GM20000 (cell line): ENCODE data around the gene ASB2.

Experiments used
- DNase-seq: peaks from one replicate; pipeline ENCODE4 v3.0.0; 2012; ENCODE audit warnings: low spot score
- TF ChIP-seq, protein P1 (sequence below): IDR thresholded peaks from 2 replicates; pipeline ENCODE4 v1.5.1; 2012; ENCODE audit warnings: mild to moderate bottlenecking, control low read depth; ENCODE audit errors: extremely low read depth, missing control alignments

The ASB2 gene

DNA sequence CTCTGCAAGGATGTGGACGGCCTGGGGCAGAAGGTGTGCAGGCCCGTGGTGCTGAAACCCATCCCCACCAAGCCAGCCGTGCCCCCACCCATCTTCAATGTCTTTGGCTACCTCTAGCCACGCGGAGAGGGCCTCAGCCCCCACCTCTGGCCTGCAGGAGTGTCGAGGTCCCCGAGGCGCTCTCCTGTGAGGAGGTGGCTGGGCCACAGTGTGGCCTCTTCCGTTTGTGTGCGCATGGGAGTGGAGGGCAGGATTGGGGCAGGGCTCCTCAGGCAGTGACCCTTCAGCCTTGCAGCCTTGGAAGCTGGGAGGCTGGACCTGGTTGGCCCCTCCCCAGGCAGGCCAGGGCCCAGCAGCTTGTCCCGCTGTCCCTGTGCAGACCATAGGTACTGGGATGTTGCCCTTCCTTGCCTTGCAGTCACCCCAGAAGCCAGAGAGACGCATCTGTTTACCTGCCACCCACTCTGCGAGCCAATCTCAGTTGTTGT, 47.3 kb downstream of the ASB2 start:
- TF ChIP-seq, protein P1, sequence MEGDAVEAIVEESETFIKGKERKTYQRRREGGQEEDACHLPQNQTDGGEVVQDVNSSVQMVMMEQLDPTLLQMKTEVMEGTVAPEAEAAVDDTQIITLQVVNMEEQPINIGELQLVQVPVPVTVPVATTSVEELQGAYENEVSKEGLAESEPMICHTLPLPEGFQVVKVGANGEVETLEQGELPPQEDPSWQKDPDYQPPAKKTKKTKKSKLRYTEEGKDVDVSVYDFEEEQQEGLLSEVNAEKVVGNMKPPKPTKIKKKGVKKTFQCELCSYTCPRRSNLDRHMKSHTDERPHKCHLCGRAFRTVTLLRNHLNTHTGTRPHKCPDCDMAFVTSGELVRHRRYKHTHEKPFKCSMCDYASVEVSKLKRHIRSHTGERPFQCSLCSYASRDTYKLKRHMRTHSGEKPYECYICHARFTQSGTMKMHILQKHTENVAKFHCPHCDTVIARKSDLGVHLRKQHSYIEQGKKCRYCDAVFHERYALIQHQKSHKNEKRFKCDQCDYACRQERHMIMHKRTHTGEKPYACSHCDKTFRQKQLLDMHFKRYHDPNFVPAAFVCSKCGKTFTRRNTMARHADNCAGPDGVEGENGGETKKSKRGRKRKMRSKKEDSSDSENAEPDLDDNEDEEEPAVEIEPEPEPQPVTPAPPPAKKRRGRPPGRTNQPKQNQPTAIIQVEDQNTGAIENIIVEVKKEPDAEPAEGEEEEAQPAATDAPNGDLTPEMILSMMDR: no peak
- no peak for DNase-seq

DNA sequence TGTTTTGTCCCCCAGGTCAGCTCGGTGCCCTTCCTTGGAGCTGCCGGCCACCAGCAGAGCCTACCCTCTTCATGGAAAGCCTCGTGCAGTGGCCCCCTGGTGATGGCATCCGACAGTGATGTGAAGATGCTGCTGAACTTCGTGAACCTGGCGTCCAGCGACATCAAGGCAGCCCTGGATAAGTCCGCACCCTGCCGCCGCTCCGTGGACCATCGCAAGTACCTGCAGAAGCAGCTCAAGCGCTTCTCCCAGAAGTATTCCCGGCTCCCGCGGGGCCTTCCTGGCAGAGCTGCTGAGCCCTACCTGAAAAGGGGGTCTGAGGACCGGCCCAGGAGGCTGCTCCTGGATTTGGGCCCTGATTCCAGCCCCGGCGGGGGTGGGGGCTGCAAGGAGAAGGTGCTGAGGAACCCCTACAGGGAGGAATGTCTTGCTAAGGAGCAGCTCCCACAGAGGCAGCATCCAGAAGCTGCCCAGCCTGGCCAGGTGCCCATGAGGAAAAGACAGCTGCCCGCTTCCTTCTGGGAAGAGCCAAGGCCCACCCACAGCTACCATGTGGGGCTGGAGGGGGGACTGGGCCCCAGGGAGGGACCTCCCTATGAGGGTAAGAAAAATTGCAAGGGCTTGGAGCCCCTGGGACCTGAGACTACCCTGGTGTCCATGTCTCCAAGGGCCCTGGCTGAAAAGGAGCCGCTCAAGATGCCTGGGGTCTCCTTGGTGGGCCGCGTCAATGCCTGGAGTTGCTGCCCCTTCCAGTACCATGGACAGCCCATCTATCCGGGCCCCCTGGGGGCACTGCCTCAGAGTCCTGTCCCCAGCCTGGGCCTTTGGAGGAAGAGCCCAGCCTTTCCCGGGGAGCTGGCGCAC, 48.0 kb downstream of the ASB2 start:
- TF ChIP-seq, protein P1: no peak
- no peak for DNase-seq

DNA sequence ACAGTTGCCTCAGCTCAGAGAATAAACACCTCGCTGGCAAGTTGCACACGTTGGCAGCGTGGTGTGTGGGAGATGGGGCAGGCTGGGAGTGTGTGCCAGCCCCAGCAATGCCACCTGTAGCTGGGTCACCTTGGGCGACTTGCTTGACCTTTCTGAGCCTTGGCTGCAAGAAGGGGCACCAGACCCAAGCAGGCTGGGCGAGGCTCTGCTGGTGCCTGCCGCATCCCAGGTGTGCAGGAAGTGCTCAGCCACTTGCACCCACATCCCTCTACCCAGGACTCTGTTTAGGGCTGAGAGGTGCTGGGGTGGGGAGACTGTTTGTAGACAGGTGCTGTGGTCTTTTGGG, 48.6 kb downstream of the ASB2 start:
- TF ChIP-seq, protein P1: no peak
- DNase-seq: no peak

DNA sequence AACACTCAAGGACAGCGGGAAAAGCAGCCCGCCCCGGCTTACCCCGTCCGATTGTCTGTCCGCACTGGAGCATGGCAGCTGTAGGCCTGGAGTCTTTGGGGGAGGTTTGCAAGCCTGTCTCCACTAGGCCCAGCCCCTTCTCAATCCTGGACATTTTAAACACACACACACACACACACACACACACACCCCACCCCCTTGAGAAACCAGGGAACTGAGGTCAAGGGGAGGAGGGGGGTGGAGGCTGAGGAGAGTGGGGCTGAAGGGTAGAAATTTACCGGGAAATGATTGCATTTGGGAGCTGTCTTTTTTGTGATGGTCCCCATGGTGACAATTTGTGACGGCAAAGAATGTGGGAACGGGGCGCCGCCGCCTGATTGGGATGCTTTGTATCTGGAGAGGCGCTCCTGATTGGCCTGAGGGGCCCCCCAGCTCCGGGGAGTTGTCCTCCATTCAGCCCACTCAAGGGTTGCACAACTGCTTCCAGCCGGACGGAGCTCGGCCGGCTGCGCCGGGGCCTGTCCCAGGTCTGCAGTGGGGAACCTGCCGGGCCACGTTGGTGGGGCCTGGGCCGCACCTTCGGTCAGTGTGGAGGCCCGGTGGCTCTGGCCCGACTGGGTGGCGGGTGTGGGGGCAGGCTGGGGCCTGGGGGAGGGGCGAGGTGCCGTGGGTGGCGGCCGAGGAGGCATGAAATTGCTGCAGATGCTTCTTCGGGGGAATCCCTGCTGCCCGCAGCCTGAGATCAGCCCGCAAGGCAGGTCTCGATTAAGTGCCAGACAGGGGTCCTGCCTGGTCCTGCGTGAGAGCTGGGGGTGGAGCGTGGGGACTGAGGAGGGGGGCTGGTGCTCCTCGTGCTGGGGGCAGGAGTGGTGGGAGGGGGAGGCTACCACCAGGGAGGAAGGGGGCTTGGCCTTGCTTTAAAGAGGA, 49.2 kb downstream of the ASB2 start, which contains the start of gene FAM181A:
FAM181A (plus strand) TSS at position 472 of the 927 bp plus-strand sequence. CDS start 942 bp downstream, outside the sequence.
- no peak for DNase-seq
- TF ChIP-seq, protein P1: no peak

- DNase-seq: no peak
- TF ChIP-seq, protein P1: no peak
Measured at GRCh38 chr14:93926245-93926872, 50.0 kb downstream of the ASB2 start.

DNA sequence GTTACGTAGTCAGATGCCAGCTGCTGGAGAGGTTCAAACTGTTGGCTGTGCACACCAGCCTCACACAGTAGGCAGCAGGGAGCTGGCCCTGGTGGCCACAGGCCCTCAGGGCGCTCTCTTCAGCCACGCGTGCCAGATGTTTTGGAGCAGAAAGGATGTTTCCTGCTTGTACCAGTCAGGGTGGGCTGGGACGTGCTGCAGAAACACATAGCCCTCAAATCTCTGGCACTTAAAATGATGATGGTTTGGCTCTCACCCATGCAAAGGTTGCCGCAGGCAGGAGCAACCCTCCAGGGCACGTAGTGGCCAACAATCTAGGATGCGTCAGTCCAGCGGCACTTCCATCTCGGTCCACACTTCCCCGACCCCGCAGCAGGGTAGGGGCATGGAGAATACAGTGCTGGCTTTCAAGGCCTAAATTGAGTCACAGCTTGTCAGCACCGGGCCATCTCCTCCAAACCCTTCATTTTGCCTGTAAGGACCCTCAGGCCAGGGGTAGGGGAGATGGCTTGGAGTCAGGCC, 50.9 kb downstream of the ASB2 start:
- TF ChIP-seq, protein P1: no peak
- no peak for DNase-seq
